Osteocyte (in vitro differentiated cells): ENCODE measurements around the gene CAMK1D. TPM values are rescaled to one million over a fixed set of nuclear protein-coding genes. Genes with fewer than 3 reads are reported as not detected.

Experiments
- DNase-seq: peaks from one replicate; pipeline ENCODE4 v3.0.0; 2021; ENCODE audit warnings: mixed read lengths; ENCODE audit not compliant: unreplicated experiment; ENCODE audit errors: extremely low spot score
- H3K27ac Mint-ChIP-seq: one replicate; pipeline ENCODE4 v1.8.0; 2021; ENCODE audit warnings: mild to moderate bottlenecking, mixed read lengths; ENCODE audit not compliant: unreplicated experiment
- H3K27me3 Mint-ChIP-seq: one replicate; pipeline ENCODE4 v1.8.0; 2021; ENCODE audit warnings: mixed read lengths; ENCODE audit not compliant: unreplicated experiment
- H3K36me3 Mint-ChIP-seq: one replicate; pipeline ENCODE4 v1.8.0; 2021; ENCODE audit warnings: mixed read lengths; ENCODE audit not compliant: unreplicated experiment
- H3K4me1 Mint-ChIP-seq: one replicate; pipeline ENCODE4 v1.8.0; 2021; ENCODE audit warnings: mixed read lengths; ENCODE audit not compliant: unreplicated experiment
- H3K4me3 Mint-ChIP-seq: one replicate; pipeline ENCODE4 v1.8.0; 2021; ENCODE audit warnings: mild to moderate bottlenecking, moderate library complexity, mixed read lengths; ENCODE audit not compliant: unreplicated experiment
- H3K9me3 Mint-ChIP-seq: one replicate; pipeline ENCODE4 v1.8.0; 2021; ENCODE audit warnings: mixed read lengths; ENCODE audit not compliant: unreplicated experiment
- CTCF ChIP-seq: fragments of 200-600 bp; sonication (generic); IDR thresholded peaks from 2 replicates; pipeline ENCODE4 v1.5.0; 2021; ENCODE audit warnings: antibody characterized with exemption, mild to moderate bottlenecking, moderate library complexity
- total RNA-seq: library from RNA; stranded (reverse); gene quantifications from 2 replicates; pipeline ENCODE4 v1.2.1, GENCODE V29; 2021

CAMK1D gene
- total RNA-seq, 1 donor from 2014 or later, result 13.7 TPM

DNA sequence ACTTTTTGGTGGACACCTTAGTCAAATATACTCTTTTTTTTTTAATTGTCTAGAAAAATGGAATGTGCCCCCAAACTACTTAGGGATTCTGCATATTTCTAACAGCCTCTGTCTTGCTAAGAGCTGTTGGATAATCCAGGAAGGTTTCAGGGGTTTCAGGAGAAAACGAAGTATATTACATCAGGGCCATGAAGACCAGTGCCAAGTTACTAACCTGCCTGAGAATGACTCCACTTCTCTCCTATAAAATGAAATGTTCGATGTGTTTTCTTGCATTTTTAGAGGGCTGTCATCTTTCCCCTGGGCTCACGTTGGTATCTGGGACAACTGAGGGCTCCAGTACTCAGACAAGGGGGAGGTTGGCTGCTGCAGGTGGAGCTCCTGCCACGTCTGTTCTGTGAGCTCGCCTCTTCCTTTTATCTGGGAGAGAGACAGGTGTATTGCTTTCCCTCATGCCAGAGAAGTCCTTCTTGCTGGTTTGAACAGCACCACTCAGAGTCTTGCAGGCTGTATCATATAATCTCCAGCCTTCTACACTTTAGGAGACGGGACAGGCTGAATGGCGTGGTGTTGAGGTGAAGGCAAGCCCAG, 71.3 kb downstream of the CAMK1D start:
- Mint-ChIP-seq H3K36me3 (peaks cover 3% of the 10 kb centered on the region), H3K27ac (no peak overlapping the region)

DNA sequence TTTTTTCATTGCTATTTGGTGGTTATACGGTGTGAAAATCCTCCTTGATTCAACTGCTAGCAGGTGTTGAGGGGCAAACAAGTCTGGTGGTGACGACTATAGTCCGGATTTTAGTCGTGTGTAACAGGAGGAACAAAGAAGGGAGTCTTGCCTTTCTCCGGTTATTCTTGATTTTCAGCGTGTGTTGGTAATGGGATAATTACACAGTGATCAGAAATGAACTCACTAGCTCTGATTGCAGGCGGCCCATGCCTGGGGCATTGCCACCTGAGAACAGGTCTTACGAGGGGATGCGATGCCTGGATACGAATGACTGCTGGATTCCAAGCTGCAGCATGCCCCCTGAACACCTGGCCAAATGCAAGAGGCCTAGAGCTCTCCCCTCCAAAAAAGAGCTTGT, 72.8 kb downstream of the CAMK1D start:
- H3K36me3 Mint-ChIP-seq, result peaks cover 3% of the 10 kb centered on the region
- H3K27ac Mint-ChIP-seq, result no peak overlapping the region
- TF ChIP-seq CTCF, result no peak
- peaks cover 12% of the 10 kb centered on the region for H3K4me1 Mint-ChIP-seq
- no peak overlapping the region for H3K4me3 Mint-ChIP-seq
- DNase-seq, result no peak
- no peaks in the 10 kb centered on the region for H3K27me3 Mint-ChIP-seq
- no peaks in the 10 kb centered on the region for H3K9me3 Mint-ChIP-seq

More for the DNA sequence above, 71.3 kb downstream of the CAMK1D start:
- no peak for DNase-seq
- TF ChIP-seq CTCF, result no peak
- Mint-ChIP-seq H3K27me3 (no peaks in the 10 kb centered on the region), H3K4me3 (no peak overlapping the region), H3K4me1 (peaks cover 14% of the 10 kb centered on the region), H3K9me3 (no peaks in the 10 kb centered on the region)

GRCh38 chr10:12423896-12424295, 74.5 kb downstream of the CAMK1D start:
- H3K4me3 Mint-ChIP-seq, result no peak overlapping the region
- TF ChIP-seq CTCF, result no peak
- H3K36me3 Mint-ChIP-seq, result peaks cover 3% of the 10 kb centered on the region
- no peak for DNase-seq
- peaks cover 10% of the 10 kb centered on the region for H3K4me1 Mint-ChIP-seq
- no peaks in the 10 kb centered on the region for H3K9me3 Mint-ChIP-seq
- H3K27me3 Mint-ChIP-seq, result no peaks in the 10 kb centered on the region
- H3K27ac Mint-ChIP-seq, result no peak overlapping the region

DNA sequence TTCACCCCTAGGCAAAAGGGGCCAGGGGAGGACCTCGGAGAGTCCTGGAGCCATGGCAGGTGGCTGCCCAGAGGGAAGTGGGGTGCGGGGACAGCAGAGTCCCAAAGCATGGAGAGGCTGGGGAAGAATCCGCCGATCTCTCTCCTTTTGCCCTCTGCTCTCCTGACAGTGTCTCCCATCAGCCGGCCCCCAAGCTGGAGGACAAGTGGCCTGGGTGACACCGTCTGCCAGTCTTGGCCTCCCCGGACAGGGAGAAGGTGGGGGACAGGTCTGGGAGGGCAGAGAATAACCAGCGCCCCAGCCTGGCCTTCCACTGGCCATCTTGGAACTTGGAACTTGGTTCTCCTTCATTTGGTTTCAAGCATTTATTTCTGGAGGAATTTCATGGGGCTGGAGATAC, 77.9 kb downstream of the CAMK1D start:
- H3K36me3 Mint-ChIP-seq, result peaks cover 3% of the 10 kb centered on the region
- peaks cover 2% of the 10 kb centered on the region for H3K27me3 Mint-ChIP-seq
- no peak overlapping the region for H3K27ac Mint-ChIP-seq
- no peak for DNase-seq
- H3K9me3 Mint-ChIP-seq, result no peaks in the 10 kb centered on the region
- no peak overlapping the region for H3K4me3 Mint-ChIP-seq
- H3K4me1 Mint-ChIP-seq, result no peaks in the 10 kb centered on the region
- TF ChIP-seq CTCF, result no peak

DNA sequence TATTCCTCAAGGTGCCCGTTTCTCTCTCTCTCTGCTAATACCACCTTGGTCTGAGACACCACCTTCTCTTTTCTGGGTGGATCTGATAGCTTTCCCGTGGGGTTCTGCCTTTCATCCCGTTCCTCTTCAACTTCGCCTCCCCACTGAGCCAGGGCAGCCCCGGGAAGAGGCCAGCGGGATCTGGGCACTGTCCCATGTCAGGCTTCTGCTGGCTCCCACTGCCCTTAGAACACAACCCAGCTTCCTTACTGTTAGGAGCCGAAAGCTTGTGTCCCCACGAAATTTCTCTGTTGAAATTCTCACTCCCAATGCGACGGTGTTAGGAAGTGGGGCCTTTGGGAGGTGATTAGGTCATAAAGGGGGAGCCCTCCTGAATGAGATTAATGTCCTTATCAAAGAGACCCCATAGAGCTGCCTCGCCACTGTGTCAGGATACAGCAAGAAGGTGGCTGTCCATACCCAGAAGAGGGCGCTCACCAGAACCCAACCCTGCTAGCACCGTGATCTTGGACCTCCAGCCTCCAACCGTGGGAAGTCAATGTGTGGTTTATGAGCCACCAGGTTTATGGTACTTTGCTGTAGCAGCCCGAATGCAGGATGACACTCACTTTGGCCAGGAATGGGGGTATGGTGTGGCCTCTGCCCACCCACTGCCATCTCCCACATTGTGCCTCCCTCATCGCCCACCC, 79.2 kb downstream of the CAMK1D start:
- Mint-ChIP-seq H3K36me3 (peaks cover 3% of the 10 kb centered on the region), H3K4me3 (no peak overlapping the region), H3K27me3 (peaks cover 2% of the 10 kb centered on the region), H3K4me1 (no peaks in the 10 kb centered on the region), H3K27ac (no peak overlapping the region), H3K9me3 (no peaks in the 10 kb centered on the region)
- TF ChIP-seq CTCF, result no peak
- no peak for DNase-seq
